Colonic mucosa (tissue), 4 donors: ENCODE results near the gene ANK3. TPM values are rescaled to one million over a fixed set of nuclear protein-coding genes. Genes with fewer than 3 reads are reported as not detected.

ENCODE experiments used
- DNase-seq: peaks from one replicate; pipeline ENCODE4 v3.0.0-alpha.2; 2020
- H3K27ac ChIP-seq: fragments of 200-600 bp; one replicate; pipeline ENCODE4 v1.8.0; 2021
- H3K27me3 ChIP-seq: fragments of 200-600 bp; one replicate; pipeline ENCODE4 v1.8.0; 2021
- H3K36me3 ChIP-seq: fragments of 200-600 bp; one replicate; pipeline ENCODE4 v1.8.0; 2021
- H3K4me1 ChIP-seq: fragments of 200-600 bp; one replicate; pipeline ENCODE4 v1.8.0; 2021; ENCODE audit warnings: mild to moderate bottlenecking
- H3K4me3 ChIP-seq: fragments of 200-600 bp; one replicate; pipeline ENCODE4 v1.8.0; 2021
- H3K9ac ChIP-seq, 2 donors: one replicate each; pipeline ENCODE4 v1.7.0; 2013; ENCODE audit warnings: control low read depth in 2 of 2, low read depth in 2 of 2, low read length in 2 of 2
- H3K9me3 ChIP-seq: fragments of 200-600 bp; one replicate; pipeline ENCODE4 v1.8.0; 2021
- intact Hi-C: fragments of 100-400 bp; cut with DNase I; formaldehyde crosslinking; loops from one replicate; pipeline ENCODE4 v1.14.1; 2022
- total RNA-seq, 2 donors: library from RNA; stranded (reverse); fragmentation: NEBNext Ultra II Directional in 1 of 2; extraction: Animal tissue kit (Norgen Biotek cat#: 25700) in 1 of 2; gene quantifications; one replicate each; pipeline ENCODE4 v1.2.1, GENCODE V29; 2021
- TF ChIP-seq, protein P1 (sequence below): fragments of 200-600 bp; IDR thresholded peaks from one replicate; pipeline ENCODE4 v1.8.0; 2022; ENCODE audit warnings: antibody characterized with exemption, mild to moderate bottlenecking
- donor health status: healthy.
- donor health status: DM: no; HTN: no; CAD: no.
- donor health status: DM: no; HTN: no; CAD: no.

The ANK3 gene
- total RNA-seq, 2 donors from 2014 or later, result 34.6 to 82.8 TPM

DNA sequence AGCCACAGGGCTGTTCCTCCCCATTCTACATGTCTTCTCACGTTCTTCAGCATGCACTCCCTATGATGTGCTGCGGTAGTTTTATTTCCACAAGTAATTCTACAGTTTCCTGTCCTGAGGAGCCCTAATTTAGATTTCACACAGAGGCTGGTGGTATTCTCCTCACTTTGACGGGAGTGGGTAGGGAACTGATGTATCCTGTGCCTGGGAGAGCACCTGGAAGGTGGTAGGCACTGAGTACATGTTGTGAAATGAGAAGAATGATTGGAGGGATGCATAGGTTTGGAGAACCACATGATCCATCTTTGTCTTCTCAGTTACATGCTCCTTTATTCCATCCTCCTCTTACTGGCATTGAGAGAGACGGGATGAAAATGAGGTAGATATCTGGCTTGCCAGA is 365.2 kb downstream of the ANK3 start:
- H3K9ac ChIP-seq, result no peak overlapping the region
- H3K27ac ChIP-seq, result no peak overlapping the region
- TF ChIP-seq, protein P1, sequence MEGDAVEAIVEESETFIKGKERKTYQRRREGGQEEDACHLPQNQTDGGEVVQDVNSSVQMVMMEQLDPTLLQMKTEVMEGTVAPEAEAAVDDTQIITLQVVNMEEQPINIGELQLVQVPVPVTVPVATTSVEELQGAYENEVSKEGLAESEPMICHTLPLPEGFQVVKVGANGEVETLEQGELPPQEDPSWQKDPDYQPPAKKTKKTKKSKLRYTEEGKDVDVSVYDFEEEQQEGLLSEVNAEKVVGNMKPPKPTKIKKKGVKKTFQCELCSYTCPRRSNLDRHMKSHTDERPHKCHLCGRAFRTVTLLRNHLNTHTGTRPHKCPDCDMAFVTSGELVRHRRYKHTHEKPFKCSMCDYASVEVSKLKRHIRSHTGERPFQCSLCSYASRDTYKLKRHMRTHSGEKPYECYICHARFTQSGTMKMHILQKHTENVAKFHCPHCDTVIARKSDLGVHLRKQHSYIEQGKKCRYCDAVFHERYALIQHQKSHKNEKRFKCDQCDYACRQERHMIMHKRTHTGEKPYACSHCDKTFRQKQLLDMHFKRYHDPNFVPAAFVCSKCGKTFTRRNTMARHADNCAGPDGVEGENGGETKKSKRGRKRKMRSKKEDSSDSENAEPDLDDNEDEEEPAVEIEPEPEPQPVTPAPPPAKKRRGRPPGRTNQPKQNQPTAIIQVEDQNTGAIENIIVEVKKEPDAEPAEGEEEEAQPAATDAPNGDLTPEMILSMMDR, result no peak
- no peak overlapping the region for H3K4me3 ChIP-seq
- no peaks in the 10 kb centered on the region for H3K36me3 ChIP-seq
- no peaks in the 10 kb centered on the region for H3K27me3 ChIP-seq
- no peaks in the 10 kb centered on the region for H3K4me1 ChIP-seq
- no peak for DNase-seq
- intact Hi-C loops, result no loop called here
- no peaks in the 10 kb centered on the region for H3K9me3 ChIP-seq

DNA sequence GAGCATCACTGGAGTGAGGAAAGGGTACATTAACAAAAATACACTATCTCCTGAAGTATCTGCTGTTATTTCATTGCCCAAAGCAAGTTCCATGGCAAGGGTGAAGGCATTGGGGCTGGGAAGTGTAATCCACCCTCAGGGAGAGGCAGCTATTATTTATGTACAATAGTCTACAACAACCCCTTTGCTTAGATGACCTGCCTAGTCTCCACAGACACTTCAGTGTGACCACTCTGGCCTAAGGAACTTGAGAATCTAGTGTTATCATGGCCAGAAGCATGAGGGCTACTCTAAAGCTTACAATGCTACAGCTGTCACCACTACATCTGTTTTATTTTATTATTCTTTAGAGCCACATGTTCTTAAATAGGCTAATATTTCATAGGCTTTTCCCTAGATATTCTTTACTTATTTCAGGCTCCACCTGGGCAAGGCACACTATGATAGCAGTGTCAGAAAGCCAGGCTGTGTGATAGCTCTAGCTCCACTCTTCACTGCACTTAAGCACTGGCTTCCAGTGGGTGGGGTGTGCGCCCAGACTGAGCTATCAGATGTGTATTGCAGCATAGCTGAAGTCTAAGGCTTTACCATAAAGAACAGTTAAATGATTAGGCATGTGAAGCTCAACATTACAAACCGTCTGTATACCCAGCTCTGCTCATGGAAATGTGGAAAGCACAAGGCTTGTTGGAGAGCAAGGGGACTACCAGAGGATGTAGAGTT is 366.4 kb downstream of the ANK3 start:
- intact Hi-C loops, result no loop called here
- Histone ChIP-seq H3K27me3 (no peaks in the 10 kb centered on the region), H3K27ac (no peak overlapping the region), H3K9ac (no peak overlapping the region), H3K9me3 (no peaks in the 10 kb centered on the region), H3K4me1 (no peaks in the 10 kb centered on the region), H3K36me3 (no peaks in the 10 kb centered on the region), H3K4me3 (no peak overlapping the region)
- no peak for DNase-seq
- TF ChIP-seq, protein P1, result no peak

DNA sequence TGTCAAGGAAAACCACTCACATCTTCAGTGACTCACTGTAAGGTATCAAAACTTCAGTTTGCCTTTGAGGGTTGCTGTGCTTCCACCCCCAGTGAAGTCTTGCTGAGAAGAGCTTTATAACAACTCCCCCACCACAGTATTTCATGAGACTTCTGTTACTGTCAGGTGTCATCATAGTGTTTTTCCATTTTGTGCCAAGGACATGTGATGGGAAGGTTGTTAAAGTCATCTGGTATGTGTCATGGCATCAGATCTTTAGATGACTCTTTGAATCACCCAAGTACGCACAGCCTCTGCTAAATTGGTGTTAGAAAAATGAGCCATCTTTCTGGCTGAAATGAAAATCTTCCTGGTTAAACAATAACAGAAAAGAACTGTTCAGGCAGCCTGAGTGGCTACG is 368.3 kb downstream of the ANK3 start:
- TF ChIP-seq, protein P1, result no peak
- Histone ChIP-seq H3K27ac (no peak overlapping the region), H3K36me3 (no peaks in the 10 kb centered on the region), H3K9ac (no peak overlapping the region), H3K4me3 (no peak overlapping the region), H3K9me3 (no peaks in the 10 kb centered on the region), H3K4me1 (no peaks in the 10 kb centered on the region), H3K27me3 (no peaks in the 10 kb centered on the region)
- intact Hi-C loops, result no loop called here
- no peak for DNase-seq

DNA sequence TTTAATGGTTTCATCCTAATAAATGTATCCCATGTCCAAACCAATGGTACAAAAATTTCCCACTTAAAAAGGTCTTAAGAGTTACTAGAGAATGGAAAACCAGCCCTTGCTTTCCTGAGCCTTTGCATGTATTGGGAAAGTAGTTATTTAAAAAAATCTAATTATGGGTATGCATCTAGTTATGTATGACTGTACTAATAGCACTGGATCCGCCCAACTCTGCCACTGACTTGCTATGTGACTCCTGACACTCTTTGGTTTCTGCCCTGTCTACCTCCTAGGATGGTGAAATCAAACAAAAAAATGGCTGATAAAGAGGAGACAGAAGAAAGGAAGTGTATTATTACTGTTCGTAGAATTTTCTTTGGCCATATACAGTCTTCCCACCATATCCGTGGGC is 372.9 kb downstream of the ANK3 start:
- Histone ChIP-seq H3K4me1 (no peaks in the 10 kb centered on the region), H3K9ac (no peak overlapping the region), H3K27ac (no peak overlapping the region), H3K36me3 (no peaks in the 10 kb centered on the region), H3K4me3 (no peak overlapping the region), H3K9me3 (no peaks in the 10 kb centered on the region), H3K27me3 (no peaks in the 10 kb centered on the region)
- TF ChIP-seq, protein P1, result no peak
- intact Hi-C loops, result no loop called here
- DNase-seq, result no peak

DNA sequence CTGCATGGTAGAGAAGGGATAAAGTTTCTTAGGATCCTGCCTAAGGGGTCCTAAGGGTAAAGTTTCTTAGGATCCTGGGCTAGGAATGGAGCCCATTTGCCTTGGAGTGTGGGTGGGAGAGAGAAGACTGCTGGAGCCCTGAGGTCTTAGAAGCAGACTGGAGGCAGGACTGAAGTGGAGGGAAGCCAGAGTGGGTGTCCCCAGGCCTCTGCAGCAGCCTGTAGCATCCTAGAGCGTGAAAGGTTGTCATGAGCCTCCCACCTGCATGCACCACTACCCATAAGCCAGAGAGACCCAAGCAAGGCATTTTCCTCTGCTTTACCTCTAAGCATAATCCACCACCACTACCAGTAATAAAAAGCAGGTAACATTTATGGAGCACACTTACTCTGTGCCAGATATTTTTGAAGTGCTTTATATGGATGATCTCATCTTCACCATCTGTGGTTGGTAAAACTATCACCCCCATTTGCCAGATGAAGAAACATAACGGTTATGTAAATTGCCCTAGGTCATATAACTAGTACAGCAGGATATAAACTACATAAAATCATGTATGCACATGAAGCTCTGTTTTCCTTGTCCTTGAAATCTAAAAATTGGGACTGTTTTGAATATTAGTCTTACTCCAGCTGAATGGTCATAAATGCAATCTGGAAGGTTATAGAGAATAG is 379.8 kb downstream of the ANK3 start:
- H3K27ac ChIP-seq, result no peak overlapping the region
- TF ChIP-seq, protein P1, result no peak
- H3K36me3 ChIP-seq, result no peaks in the 10 kb centered on the region
- H3K4me3 ChIP-seq, result no peak overlapping the region
- H3K4me1 ChIP-seq, result no peaks in the 10 kb centered on the region
- intact Hi-C loops, result no loop called here
- H3K9ac ChIP-seq, result no peak overlapping the region
- no peaks in the 10 kb centered on the region for H3K27me3 ChIP-seq
- H3K9me3 ChIP-seq, result no peaks in the 10 kb centered on the region
- no peak for DNase-seq
